Calu3 (cell line): ENCODE measurements around the gene CARD10. TPM values are rescaled to one million over a fixed set of nuclear protein-coding genes. Genes with fewer than 3 reads are reported as not detected.

Source experiments
- BruUV-seq: library from RNA; stranded (reverse); fragments of 400-500 nt; replicated peaks from 2 replicates; lab custom pipeline; 2021; lab: Mats Ljungman, UMichigan
- CTCF ChIA-PET: fragments of 300-600 bp; sonication (Branson Sonifier 250); formaldehyde crosslinking; loops from one replicate; lab custom pipeline; 2022; ENCODE audit warnings: antibody characterized with exemption; lab: Charles Lee
- DNase-seq: peaks from one replicate; pipeline ENCODE4 v3.0.0; 2022
- H3K27ac Mint-ChIP-seq: one replicate; pipeline ENCODE4 v1.8.0; 2022; ENCODE audit warnings: mixed read lengths; ENCODE audit not compliant: unreplicated experiment
- H3K27me3 Mint-ChIP-seq: one replicate; pipeline ENCODE4 v1.8.0; 2022; ENCODE audit warnings: mixed read lengths; ENCODE audit not compliant: unreplicated experiment
- H3K36me3 Mint-ChIP-seq: one replicate; pipeline ENCODE4 v1.8.0; 2022; ENCODE audit warnings: mild to moderate bottlenecking, moderate library complexity, mixed read lengths; ENCODE audit not compliant: insufficient read depth, unreplicated experiment
- H3K4me1 Mint-ChIP-seq: one replicate; pipeline ENCODE4 v1.8.0; 2022; ENCODE audit warnings: mild to moderate bottlenecking, low read depth, mixed read lengths; ENCODE audit not compliant: unreplicated experiment
- H3K4me3 Mint-ChIP-seq: one replicate; pipeline ENCODE4 v1.8.0; 2022; ENCODE audit warnings: mild to moderate bottlenecking, low read depth, moderate library complexity, mixed read lengths; ENCODE audit not compliant: unreplicated experiment
- H3K9me3 Mint-ChIP-seq: one replicate; pipeline ENCODE4 v1.8.0; 2022; ENCODE audit warnings: low read depth, mixed read lengths; ENCODE audit not compliant: unreplicated experiment
- CTCF ChIP-seq: fragments of 200-600 bp; IDR thresholded peaks from one replicate; pipeline ENCODE4 v1.8.0; 2022; ENCODE audit warnings: antibody characterized with exemption; ENCODE audit not compliant: unreplicated experiment
- intact Hi-C: fragments of 100-400 bp; cut with micrococcal nuclease; formaldehyde crosslinking; loops from one replicate; pipeline ENCODE4 v1.10.0; 2022; ENCODE audit not compliant: unreplicated experiment
- total RNA-seq: library from RNA; stranded (reverse); gene quantifications from 2 replicates; pipeline ENCODE4 v1.2.3, GENCODE V29; 2022

Gene CARD10
- total RNA-seq, 1 experiment from 2014 or later: 49.2 TPM

- H3K27ac Mint-ChIP-seq: no peak overlapping the region
- DNase-seq: no peak
- TF ChIP-seq CTCF: no peak
- H3K4me1 Mint-ChIP-seq: peaks cover 15% of the 10 kb centered on the region
- H3K27me3 Mint-ChIP-seq: no peaks in the 10 kb centered on the region
- no peak overlapping the region for H3K4me3 Mint-ChIP-seq
- no TSS peak for BruUV-seq
- H3K36me3 Mint-ChIP-seq: no peaks in the 10 kb centered on the region
- H3K9me3 Mint-ChIP-seq: no peaks in the 10 kb centered on the region
- CTCF ChIA-PET: interaction anchor here (0.8 to 1.0 kb wide), 2 partner anchors 10 to 132 kb away, joined by 3 read pairs; no protein-coding TSS in a partner anchor
- intact Hi-C loops: no loop called here
These were observed 70.6 kb downstream of the CARD10 start for GRCh38 chr22:37448516-37449127.

GRCh38 chr22:37445501-37445900 lies 73.7 kb downstream of the CARD10 start:
- H3K36me3 Mint-ChIP-seq: peaks cover 6% of the 10 kb centered on the region
- CTCF ChIA-PET: interaction anchor here (0.7 to 1.2 kb wide), 2 partner anchors 10 to 11 kb away, joined by 4 read pairs; no protein-coding TSS in a partner anchor
- H3K9me3 Mint-ChIP-seq: peaks cover 10% of the 10 kb centered on the region
- H3K27ac Mint-ChIP-seq: no peak overlapping the region
- TF ChIP-seq CTCF: no peak
- H3K27me3 Mint-ChIP-seq: no peaks in the 10 kb centered on the region
- intact Hi-C loops: no loop called here
- no peak for DNase-seq
- no peak overlapping the region for H3K4me3 Mint-ChIP-seq
- BruUV-seq: no TSS peak
- peaks cover 27% of the 10 kb centered on the region for H3K4me1 Mint-ChIP-seq

DNA sequence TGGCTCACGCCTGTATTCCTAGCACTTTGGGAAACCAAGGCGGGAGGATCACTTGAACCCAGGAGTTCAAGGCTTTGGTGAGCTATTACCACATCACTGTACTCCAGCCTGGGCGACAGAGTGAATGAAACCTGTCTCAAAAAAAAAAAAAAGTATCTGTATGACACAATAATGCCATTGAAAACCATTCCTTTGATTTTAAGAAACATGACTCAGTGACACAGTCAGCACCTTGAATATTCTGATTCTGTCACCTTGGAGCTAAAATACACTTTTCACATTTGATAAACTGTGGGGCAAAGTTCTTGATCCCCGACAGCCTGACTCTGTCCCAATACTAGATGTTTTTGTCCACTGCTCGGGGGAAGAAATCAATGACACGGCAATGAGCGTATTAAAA lies 75.2 kb downstream of the CARD10 start:
- Mint-ChIP-seq H3K9me3 (peaks cover 10% of the 10 kb centered on the region), H3K4me1 (peaks cover 23% of the 10 kb centered on the region), H3K36me3 (peaks cover 6% of the 10 kb centered on the region), H3K27ac (no peak overlapping the region), H3K4me3 (no peak overlapping the region), H3K27me3 (no peaks in the 10 kb centered on the region)
- CTCF ChIA-PET: interaction anchor here (0.7 kb wide), 2 partner anchors 113 to 120 kb away, joined by 3 to 7 read pairs; no protein-coding TSS in a partner anchor
- BruUV-seq: no TSS peak
- no peak for TF ChIP-seq CTCF
- intact Hi-C loops: no loop called here
- no peak for DNase-seq

GRCh38 chr22:37443086-37443485 lies 76.1 kb downstream of the CARD10 start:
- CTCF ChIA-PET: interaction anchor here (0.6 to 1.6 kb wide), 5 partner anchors 12 to 537 kb away, joined by 3 to 10 read pairs (median 4); no protein-coding TSS in a partner anchor
- TF ChIP-seq CTCF: no peak
- Mint-ChIP-seq H3K4me1 (peaks cover 14% of the 10 kb centered on the region), H3K27me3 (no peaks in the 10 kb centered on the region), H3K4me3 (no peak overlapping the region), H3K27ac (no peak overlapping the region), H3K36me3 (peaks cover 6% of the 10 kb centered on the region), H3K9me3 (peaks cover 10% of the 10 kb centered on the region)
- DNase-seq: no peak
- intact Hi-C loops: no loop called here
- no TSS peak for BruUV-seq
